GOT3 (cell line): ENCODE data around the gene EME2.

Experiments used
- DNase-seq: peaks from one replicate; lab custom pipeline; 2025; ENCODE audit warnings: mixed read lengths; lab: John Stamatoyannopoulos, UW

The EME2 gene

GRCh38 chr16:1766701-1767100 is 5.9 kb upstream of the EME2 start:
- no peak for DNase-seq

- DNase-seq, result no peak
Measured at GRCh38 chr16:1767116-1767994, 5.3 kb upstream of the EME2 start.

- DNase-seq, result no peak
Measured at GRCh38 chr16:1768061-1768766, 4.4 kb upstream of the EME2 start.

GRCh38 chr16:1768767-1769401 is 3.7 kb upstream of the EME2 start:
- DNase-seq, result no peak

- DNase-seq, result no peak
Measured at GRCh38 chr16:1769402-1770300, 3.0 kb upstream of the EME2 start.

GRCh38 chr16:1770328-1771187 is 2.1 kb upstream of the EME2 start:
- DNase-seq, result peak; percentile 28

- peak; percentile 34 for DNase-seq
Measured at GRCh38 chr16:1771188-1771863, 1.3 kb upstream of the EME2 start, which contains the start of gene NME3. Gene NME3, minus strand, starts transcription at chr16:1771543. Its CDS starts 9 bp downstream, at chr16:1771534.

GRCh38 chr16:1771864-1772361 is 697 bp upstream of the EME2 start:
- no peak for DNase-seq

GRCh38 chr16:1772908-1773702 is 495 bp downstream of the EME2 start, which contains the start of gene MRPS34:
Gene MRPS34, minus strand, starts transcription at chr16:1773134. Its CDS starts 15 bp downstream, at chr16:1773119.
- peak; percentile 63 for DNase-seq

GRCh38 chr16:1773703-1774447 is 1.3 kb downstream of the EME2 start:
- DNase-seq, result no peak

GRCh38 chr16:1774448-1774780 is 1.8 kb downstream of the EME2 start:
- no peak for DNase-seq

GRCh38 chr16:1775006-1775845 is 2.6 kb downstream of the EME2 start:
- DNase-seq, result no peak

- DNase-seq, result no peak
Measured at GRCh38 chr16:1775846-1776671, 3.4 kb downstream of the EME2 start.

- no peak for DNase-seq
Measured at GRCh38 chr16:1776672-1776955, 4.0 kb downstream of the EME2 start.

- DNase-seq, result no peak
Measured at GRCh38 chr16:1776991-1777374, 4.4 kb downstream of the EME2 start.

GRCh38 chr16:1777375-1778199 is 5.0 kb downstream of the EME2 start:
- DNase-seq, result no peak
